CD4-positive, alpha-beta T cell treated with Interleukin-17A for 1 hour (primary cell): ENCODE measurements around the gene BDH1.

Experiments
- DNase-seq: peaks from one replicate; pipeline ENCODE4 v3.0.0-alpha.2; 2020

The BDH1 gene

DNA sequence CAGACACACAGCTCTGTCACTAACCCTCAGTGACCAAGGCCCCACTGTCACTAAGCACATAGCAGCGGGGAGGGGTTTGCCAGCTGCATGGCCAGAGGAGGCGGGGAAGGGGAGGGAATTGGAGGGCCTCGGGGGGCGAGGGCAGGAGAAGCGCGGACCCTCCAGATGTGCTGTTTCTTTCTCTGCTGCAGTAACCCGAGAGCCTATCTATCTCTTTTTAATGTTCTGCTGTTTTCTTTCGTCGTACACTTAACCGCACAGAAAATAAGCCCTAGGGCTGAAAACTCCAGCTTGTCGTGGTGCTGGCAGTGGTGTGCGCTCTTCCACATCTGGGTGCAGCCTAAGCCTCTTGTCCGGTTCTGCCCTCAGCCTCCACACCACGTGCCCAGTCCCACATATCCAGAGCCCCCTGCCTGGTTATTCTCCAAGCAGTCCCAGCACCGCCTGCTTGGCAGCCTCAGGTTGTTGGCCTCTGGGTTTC, 51.1 kb downstream of the BDH1 start:
- no peak for DNase-seq

DNA sequence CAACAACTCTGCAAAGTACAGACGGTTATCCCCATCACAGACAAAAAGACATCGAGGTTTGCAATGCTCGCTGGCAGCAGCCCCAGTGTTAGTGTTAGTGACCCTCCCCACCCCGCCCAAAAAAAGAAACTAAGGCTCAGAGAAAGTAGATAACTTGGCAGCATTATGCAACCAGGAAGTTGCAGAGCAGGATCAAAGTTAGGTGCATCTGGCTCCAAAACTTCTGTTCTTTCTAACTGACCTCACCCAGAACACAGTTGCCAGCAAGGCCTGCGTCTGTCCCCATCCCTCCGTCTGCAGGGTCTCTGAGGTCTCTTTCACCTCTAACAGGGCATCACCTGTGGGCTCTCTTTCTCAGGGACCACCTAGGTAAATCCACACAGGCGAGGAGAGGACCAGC, 51.5 kb downstream of the BDH1 start:
- DNase-seq: no peak

DNA sequence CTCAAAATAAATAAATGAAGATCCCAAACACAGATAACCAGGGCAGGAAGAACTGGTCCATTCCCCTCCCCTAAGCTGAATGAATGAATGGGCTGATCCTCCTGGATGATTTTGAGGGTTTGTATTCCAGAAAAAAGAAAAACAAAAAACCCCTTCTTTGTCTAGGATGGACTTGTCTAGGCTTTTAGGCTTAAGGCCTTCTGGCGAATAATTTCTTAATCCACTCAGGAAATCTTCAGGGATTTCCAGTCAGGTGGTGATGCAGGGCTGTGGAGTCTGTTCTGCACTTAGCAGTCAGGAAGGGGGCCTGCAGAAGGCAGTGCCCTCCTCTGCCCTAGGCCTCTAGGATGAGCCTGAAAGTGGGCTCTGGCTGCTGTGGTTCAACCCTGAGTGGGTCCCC, 52.1 kb downstream of the BDH1 start:
- no peak for DNase-seq

DNA sequence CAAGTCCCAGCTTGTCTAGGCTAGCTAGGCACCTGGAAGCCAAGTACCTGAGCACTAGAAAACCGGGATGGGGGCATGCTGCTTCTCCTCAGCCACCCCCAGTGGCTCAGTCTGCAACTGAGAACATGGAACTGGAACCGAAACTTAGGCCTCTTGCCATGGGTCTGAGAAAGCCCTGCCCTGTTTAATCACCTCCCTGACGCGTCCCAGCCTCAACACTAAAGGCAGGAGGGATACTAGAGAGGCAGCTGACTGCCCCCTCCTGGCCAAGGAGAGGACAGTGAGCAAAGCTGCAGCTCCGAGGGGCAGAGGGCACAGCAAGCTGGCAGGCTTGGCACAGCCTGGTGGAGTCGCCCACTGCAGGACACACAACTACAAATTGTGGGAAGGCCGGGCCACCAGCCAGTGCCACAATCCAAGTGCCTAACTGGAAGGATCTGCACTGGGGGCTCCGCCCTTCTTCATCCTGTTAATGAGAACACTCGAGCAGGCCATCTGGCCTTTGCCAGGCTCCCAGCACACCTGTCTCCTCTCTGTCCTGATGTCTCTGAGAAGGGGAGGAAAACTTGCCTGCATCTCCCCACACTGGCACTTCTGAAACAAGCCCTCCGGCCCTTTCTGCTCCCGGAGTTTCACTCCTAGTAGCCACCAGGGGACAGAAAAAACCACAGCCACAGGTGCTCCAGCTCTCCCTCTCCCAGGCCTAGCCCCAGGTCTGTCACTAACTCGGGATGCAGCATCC, 53.7 kb downstream of the BDH1 start:
- peak; percentile 33 for DNase-seq

DNA sequence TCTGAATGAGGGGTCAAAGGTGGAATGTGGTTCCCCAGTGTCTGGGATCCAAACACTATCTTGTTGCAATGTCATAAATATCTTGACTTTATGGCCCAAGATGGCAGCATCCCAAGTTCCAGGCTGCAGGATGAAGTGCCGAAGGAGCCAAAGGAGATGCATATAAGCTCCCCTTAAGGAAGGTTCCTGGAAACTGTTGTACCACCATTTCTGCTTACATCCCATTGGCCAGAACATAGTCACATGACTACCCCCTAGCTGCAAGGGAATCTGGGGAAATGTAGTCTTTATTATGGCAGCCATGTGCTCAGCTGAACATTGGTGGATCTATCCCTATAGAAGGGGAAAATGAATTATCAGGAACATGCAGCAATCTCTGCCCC, 54.3 kb downstream of the BDH1 start:
- DNase-seq: peak; percentile 13

DNA sequence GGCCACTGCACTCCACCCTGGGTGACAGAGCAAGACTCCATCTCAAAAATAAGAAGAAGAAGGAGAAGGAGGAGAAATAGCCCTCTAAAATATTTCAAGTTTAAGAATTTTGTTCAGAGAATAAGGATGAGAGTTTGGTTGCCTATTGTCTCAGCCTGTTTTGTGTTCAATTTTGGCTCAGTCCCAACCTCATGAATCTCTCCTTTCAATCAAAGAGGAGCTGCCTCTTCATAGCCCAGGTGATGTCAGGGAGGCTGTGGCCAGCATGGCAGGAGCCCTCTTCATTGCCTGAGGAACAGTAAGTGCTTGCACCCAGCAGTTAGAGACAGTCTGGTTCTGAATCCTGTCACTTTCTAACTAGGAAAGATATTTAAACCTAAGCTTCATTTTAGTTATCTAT, 55.0 kb downstream of the BDH1 start:
- no peak for DNase-seq

DNA sequence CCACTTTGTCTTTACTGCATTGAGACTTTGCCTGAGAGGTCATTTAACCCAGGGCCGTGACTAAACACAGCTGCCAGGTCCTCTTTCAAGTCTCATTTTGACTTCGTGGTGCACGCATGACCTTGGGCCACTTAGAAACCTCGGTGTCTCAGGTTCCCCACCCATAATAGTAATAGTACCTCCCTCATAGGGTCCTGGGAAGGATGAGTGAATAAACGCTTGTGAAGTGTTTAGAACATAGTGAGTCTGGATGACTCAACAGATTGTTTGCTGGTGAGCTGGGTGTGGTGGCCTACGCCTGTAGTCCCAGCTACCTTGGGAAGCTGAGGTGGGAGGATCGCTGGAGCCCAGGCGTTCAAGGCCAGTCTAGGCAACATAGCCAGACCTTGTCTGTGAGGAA, 56.3 kb downstream of the BDH1 start:
- DNase-seq: no peak

DNA sequence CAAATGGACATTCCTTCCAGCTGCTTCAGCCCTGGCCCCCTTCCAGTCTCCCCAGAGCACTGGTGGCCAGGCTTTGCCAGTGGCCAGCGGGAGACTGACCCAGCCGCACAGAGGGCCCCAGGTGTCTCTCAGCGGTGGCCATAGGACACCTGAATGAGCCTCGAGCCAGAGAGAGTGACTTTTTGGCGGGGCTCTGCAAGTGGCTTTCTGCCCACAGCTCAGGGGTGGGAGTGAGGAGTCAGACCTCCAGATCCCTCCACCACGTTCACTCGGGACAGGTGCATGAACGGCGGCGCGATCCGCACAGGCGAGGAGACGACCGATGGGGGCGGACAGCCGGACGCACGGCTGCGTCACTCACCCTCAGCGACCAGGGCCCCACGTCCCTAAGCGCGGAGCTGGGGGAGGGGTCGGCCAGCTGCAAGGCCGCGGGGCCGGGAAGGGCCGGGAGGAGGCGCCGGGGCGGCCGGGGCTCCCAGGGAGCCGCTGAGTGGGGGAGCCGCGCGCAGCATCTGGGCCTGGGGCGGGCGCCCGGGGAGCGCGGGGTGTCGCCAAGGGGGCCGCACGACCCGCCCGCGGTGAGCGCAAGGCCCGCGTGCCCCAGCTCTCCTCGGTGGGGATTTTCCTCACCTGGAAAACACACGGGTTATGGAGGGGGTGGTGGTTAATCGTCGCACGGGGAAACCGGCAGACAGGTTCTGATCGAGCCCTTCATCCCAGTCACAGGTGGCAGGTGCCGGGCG, 57.1 kb downstream of the BDH1 start:
- DNase-seq: no peak

DNA sequence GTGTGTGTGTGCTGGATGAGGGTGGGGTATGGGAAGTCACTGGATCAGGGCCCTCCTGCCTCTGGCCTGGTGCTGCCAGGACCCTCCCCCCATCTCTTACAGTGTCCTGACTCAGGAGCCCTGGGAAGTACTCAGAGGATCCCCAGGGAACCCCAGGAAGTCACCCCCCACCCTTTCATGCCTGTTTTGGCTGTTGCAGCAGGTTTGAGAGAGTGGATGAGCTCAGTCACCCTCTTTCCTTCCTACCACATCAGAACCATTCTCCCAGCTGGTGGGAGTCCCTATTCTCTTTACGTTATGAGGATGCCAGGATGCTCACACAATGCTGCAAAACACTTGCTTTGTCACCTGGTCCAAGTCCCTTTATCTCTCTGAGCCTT, 59.0 kb downstream of the BDH1 start:
- no peak for DNase-seq

DNA sequence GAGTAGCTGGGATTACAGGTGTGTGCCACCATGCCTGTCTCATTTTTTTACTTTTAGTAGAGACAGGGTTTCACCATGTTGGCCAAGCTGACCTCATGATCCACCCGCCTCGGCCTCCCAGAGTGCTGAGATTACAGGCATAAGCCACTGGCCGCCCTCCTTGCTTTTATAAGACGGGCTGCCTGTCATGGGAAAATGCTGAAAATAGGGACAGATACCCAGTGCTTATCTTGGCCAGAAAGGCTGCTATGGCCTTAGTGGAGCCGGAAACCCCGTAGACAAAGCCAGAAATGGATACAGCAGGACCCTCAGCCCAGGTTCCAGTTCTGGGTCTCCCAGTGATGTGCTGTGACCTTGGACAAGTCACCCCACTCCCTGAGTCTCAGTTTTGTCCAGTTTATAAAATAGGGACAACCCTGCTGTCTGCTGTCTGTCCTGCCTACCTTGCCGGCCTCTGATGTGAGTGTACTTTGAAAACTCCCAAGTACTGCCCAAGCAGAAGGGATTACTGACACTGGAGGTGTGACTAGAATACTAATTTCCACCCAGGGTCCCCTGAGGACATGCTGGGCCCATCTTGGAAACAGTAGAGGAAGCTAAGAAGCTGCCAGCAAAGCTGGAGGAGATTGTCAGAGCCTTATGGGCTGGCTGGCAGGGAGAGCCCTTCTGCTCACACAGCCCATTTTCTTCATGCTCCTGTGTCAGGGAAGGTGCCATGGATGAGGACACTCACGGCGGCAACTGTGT, 59.6 kb downstream of the BDH1 start:
- no peak for DNase-seq

DNA sequence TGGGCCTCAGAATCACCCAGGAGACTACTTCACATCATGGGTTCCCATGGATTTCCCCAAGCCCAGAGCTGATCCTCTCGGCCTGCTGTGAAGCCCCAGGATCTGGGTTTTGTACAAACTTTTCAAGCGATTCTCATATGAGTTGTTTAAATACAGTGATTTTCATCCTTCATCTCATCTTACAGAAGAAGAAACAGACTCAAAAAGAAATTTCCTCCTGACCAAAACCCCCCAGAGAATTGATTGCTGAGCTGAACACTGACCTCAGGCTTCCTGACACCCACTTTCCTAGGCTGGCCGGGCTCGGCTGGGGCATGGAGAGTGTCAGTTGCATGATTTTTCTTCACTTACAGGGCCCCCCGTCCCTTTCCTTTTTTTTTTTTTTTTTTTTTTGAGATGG, 60.3 kb downstream of the BDH1 start:
- DNase-seq: no peak

DNA sequence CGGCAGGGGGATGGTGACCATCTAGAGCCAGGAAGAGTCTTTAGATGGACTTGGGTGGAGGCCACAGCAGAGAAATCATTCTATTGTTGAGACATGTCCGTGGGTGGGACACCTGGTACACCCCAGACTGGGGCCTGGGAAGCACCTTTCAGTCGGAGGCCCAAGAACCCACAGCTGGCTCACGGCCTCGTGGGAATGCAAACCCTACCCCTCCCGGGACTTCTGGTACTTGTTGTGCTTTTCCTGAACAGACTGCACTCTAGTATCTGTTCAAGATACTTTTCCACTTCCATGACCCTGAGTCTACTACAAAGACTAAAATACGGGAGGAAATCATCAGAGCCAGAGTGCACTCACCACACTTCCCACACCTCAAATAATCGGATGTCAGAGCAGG, 60.7 kb downstream of the BDH1 start:
- no peak for DNase-seq

DNA sequence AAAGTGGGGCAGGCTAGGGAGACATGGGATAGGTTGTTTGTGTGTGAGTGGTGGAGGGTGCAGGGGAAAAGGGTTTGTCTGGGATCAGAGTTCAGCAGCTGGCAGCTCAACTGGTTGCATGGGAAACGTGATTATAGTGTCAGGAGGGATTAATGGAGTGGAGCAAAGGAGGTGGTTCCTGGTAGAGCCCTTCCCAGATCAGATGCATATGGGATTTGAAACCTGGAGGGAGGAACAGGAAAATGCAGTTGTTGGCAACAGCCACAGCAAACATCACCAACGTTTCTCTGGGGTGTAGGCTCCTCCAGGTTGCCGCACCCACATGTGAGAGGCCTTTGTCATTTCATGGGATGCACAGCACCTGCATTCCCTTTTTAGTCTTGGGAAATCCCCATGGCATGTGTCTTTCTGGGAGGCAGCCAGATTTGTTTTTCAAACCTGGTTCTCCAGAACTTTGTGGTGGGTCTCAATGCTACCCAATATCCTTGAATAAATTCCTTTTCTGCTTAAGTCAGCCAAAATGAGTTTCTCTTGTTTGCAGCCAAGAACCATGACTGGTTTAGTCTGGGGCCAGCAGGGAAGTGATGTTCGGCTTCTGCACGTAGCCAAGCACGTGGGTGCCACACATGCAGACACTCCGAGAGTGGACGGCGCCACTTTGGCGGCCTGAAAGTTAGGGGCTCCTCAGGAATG, 61.3 kb downstream of the BDH1 start:
- no peak for DNase-seq

DNA sequence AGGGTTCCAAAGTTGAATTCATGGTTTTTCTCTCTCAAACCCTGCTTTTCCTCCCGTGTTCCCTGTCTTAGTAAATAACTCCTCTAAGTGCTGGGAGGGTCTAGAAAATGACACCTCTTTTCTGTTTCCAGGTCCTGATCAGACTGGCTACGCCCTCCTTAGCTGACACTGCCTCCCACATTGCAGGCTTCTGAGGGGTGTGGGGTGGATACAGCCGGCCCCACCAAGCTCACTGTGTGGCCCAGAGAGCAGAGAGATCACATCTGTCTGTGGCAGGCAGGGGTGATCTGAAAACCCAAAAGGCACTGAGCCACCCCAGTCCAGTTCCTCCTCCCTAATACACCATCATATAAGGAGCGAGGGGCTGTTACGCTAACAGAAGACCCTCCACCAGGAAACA, 62.7 kb downstream of the BDH1 start:
- no peak for DNase-seq

DNA sequence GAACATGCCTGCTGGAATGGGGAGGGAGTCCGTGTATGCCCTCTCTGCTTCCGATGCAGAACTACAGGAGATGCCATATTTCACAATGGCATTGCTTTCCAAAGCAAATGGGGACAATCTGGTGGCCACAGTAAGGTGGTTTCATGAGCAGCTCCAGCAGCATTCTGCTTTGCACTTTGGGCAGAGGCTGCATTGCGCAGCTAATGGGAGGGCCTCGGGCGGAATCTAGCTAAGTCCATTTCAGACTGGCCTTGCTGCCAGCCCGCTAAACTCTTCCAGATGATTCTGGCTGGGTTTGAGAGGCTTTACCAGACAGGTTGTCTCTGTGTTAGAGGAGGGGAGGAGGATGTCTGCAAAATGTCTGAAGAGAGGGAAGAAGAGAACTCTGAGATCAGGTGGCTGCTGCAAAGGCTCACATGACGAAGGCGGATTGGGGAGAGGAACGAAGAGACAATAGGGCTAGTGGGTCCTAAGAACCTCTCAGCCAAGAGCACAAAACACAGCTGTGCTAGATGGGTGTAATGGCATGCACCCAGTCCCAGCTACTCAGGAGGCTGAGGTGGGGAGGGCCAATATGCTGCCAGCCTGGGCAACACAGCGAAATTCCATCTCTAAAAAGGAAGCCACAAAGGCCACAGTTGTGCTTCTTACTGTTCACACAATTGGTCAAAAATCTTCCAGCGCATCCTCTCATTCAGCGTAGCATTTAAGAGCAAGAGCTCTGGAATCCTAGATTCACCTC, 63.7 kb downstream of the BDH1 start:
- DNase-seq: no peak

DNA sequence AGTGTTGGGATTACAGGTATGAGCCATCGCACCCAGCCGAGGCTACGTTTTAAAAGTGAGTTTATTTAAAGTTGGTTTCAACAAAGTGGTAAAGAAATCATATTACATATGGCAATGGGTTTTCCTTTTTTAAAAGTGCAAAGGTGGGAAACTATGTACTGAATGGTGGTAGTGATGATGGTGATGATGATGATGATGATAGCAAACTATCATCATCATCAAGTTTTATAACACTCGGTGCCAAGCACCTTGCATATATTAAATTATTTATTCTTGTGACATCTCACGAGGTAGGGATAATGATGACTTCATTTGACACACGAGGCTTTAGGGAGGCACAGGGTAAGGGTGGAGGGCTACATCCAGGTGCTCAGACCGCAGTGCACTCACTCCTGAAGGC, 64.3 kb downstream of the BDH1 start:
- no peak for DNase-seq

DNA sequence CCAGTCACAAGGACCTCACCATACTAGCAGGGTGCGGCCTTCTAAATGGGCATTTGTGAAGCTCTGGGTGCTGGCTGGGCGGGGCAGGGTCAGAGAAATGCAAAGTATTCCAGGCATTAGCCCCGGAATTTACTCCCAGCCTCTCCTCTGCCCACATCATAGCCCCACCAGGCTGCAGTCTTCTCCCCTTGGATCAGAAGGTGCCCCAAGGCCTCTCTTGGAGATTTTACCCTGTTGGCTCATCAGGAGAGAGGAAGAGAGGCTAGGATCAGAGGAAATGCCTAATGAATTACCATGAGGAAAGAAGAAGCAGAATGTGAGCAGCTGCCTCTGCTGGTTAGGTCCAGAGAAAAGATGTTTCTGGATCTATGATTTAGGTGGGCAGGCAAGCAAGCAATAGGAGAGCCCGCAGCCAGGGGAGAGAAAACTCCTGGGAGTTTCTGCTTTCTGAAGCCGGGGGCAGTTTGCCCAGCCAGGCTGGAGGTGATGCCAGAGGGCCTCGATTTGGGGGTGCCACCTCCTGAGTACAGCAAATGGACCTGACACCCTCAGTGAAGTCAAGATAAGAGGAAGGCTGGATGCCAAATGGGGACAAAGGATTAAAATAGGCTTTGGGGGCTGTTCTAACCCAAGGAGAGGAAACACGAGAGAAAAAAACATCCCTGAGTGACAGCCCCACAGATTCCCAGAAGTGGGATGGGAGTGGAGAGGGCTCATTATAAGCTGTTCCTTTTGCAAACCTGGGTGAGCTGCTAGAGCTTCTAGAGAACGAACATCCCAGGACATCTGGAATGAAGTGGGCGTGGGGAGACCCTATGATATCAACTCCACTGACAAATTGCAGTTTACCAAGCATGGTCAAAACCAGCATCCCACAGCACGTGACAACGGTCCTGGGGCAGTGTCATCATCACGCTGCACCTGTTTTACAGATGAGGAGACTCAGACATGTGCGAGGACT, 65.4 kb downstream of the BDH1 start:
- DNase-seq: no peak

DNA sequence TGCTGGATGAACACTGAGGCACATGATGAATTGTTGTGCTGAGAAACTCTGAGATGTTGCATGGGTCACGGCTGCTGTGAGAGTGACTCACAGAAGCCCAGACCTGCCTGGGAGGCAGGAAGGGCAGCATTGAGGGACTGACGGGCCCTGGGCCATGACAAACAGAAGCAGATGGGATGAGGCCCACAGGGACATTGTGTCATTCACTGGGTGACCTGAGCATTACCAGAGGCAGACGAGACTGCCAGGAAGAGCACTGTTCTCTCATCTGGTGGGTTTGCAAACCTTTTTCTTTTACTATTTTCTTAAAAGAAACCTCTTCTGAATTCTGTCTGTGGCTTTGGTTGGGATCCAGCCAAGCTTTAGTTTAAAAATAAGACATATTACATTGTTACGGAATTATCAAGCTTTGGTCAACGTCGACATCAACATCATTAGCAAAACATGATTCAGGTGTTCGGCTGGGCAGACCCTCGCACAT, 67.8 kb downstream of the BDH1 start:
- no peak for DNase-seq

DNA sequence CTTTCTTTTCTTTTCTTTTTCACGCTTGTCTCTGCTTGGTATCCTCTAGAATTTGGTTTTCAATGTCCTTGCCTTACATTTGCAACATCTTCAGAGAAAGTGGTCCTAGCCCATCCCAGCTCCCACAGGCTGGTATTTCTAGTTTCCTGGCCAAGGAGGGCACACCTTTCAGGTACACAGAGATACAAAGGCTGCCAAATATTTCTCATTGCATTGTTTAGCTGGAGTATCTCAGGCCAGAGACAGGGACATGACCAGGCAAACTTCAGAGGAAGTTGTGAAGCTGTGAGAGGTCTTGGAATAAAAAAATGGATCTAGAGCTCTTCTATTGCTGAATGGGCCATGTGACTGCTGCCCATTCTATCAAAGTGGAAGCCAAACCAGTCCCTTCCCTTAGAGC, 68.9 kb downstream of the BDH1 start:
- no peak for DNase-seq

DNA sequence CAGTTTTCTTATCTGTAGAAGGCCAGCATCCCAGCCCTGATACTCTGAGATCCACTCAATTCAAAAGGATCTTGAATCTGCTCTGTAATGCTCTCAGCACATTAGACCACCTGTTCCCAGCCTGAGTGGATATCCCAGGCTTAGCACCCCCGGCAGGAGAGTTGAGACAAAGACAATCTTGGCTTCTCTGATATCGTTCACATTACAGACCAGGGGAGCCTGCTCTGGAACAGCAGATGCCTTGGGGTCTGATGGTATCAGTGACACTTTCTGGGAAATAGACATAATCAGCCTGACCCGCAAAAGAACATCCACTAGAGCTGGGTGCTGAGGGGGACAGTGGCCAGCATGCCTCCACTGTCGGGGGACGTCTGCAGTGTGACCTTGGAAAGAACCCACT, 70.6 kb downstream of the BDH1 start:
- no peak for DNase-seq

DNA sequence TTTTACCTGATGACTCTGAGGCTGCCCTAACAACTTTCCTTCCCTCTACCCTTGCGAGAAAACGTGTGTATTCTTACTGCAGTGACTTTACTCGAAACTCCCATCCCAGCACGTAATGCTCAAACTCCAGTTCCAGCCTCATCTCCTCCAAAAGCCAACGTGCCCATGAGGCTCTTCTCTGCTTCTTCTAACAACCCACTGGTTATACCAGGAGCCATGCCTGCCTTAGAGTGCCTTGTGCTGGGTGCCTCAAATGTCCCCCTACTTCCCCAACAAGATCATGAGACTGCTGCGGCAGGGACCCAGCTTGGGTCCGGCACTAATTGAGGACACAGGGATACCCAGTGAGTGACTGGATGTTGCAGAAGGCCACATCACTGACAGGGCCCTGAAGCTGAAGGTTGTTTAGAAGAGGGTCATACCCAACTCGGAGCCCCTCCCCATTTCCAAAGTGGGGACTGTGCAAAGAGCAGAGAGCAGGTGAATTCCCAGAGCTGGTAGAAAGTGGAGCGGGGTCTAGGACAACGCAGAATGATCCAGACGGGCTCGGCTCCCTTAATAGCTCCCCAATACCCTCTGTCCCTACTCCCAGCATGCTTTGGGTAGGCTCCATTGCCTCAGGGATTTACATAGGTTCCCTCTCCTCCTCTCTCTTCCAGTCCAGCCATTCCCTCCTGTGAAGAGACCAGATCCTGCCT, 71.4 kb downstream of the BDH1 start:
- DNase-seq: no peak
